HEK293 (cell line): ENCODE results near the gene GGN.

Source experiments
- CTCF ChIA-PET: fragments of 350-600 bp; formaldehyde crosslinking; extraction: SDS; loops from one replicate; lab custom pipeline; 2021; ENCODE audit warnings: antibody characterized with exemption; lab: Yijun Ruan, JAX
- POLR2A ChIA-PET: fragments of 300-600 bp; formaldehyde crosslinking; extraction: SDS; loops from one replicate; lab custom pipeline; 2020; ENCODE audit warnings: antibody characterized with exemption, inconsistent platforms; lab: Yijun Ruan, JAX
- H3K27ac ChIP-seq: fragments of 200-500 bp; sonication (Bioruptor generic); 2 replicates; pipeline ENCODE4 v1.5.1; 2014; ENCODE audit warnings: low read depth, low read length, control low read depth, inconsistent platforms; ENCODE audit errors: extremely low read depth
- H3K36me3 ChIP-seq, 2 experiments: fragments of 200-500 bp in 1 of 2; sonication (Bioruptor generic) in 1 of 2; 1 replicate in 1 of 2; 2 replicates in 1 of 2; pipeline ENCODE4 v1.5.1; 2014 to 2017; ENCODE audit warnings: inconsistent platforms in 2 of 2, low read length in 2 of 2; ENCODE audit not compliant: control insufficient read depth in 2 of 2, insufficient read depth in 1 of 2
- H3K4me1 ChIP-seq: fragments of 200-500 bp; sonication (Bioruptor generic); 2 replicates; pipeline ENCODE4 v1.5.1; 2014; ENCODE audit warnings: mild to moderate bottlenecking, low read length, inconsistent platforms; ENCODE audit not compliant: control insufficient read depth, insufficient read depth
- H3K4me3 ChIP-seq: 2 replicates; pipeline ENCODE4 v1.5.1; 2011; ENCODE audit warnings: low read depth, mild to moderate bottlenecking, control low read depth, low read length, moderate library complexity
- H3K9me3 ChIP-seq: fragments of 200-500 bp; sonication (Bioruptor generic); 2 replicates; pipeline ENCODE4 v1.5.1; 2014; ENCODE audit warnings: low read depth, low read length, inconsistent platforms; ENCODE audit not compliant: control insufficient read depth, insufficient read depth
- GLIS2 ChIP-seq: fragments of 450-650 bp; formaldehyde crosslinking; IDR thresholded peaks from 2 replicates; pipeline ENCODE4 v1.5.1; 2016; ENCODE audit warnings: missing biosample characterization, missing genetic modification characterization
- RBAK ChIP-seq: fragments of 450-650 bp; formaldehyde crosslinking; IDR thresholded peaks from 2 replicates; pipeline ENCODE4 v1.5.1; 2016; ENCODE audit warnings: missing biosample characterization, missing genetic modification characterization
- SCRT1 ChIP-seq: fragments of 450-650 bp; formaldehyde crosslinking; IDR thresholded peaks from 2 replicates; pipeline ENCODE4 v1.5.1; 2016; ENCODE audit warnings: missing biosample characterization, missing genetic modification characterization, borderline replicate concordance
- SCRT2 ChIP-seq: fragments of 450-650 bp; formaldehyde crosslinking; IDR thresholded peaks from 2 replicates; pipeline ENCODE4 v1.5.1; 2016; ENCODE audit warnings: missing biosample characterization, missing genetic modification characterization
- TRIM28 ChIP-seq: IDR thresholded peaks from 2 replicates; pipeline ENCODE4 v1.6.1; 2011; ENCODE audit warnings: low read length, control low read depth, borderline replicate concordance
- ZNF211 ChIP-seq: fragments of 450-650 bp; formaldehyde crosslinking; IDR thresholded peaks from 2 replicates; pipeline ENCODE4 v1.5.1; 2016; ENCODE audit warnings: low read depth, missing biosample characterization, missing genetic modification characterization
- ZNF302 ChIP-seq: fragments of 450-650 bp; formaldehyde crosslinking; IDR thresholded peaks from 2 replicates; pipeline ENCODE4 v1.5.1; 2016; ENCODE audit warnings: missing biosample characterization, missing genetic modification characterization, low read depth
- ZNF473 ChIP-seq: fragments of 450-650 bp; formaldehyde crosslinking; IDR thresholded peaks from 2 replicates; pipeline ENCODE4 v1.5.1; 2017; ENCODE audit warnings: missing biosample characterization, missing genetic modification characterization
- ZNF596 ChIP-seq: fragments of 450-650 bp; IDR thresholded peaks from 2 replicates; pipeline ENCODE4 v1.5.0; 2018; ENCODE audit warnings: missing biosample characterization, mild to moderate bottlenecking, missing genetic modification characterization, moderate library complexity
- ZNF776 ChIP-seq: fragments of 450-650 bp; formaldehyde crosslinking; IDR thresholded peaks from 2 replicates; pipeline ENCODE4 v1.5.0; 2017; ENCODE audit warnings: missing biosample characterization, missing genetic modification characterization, borderline replicate concordance
- TF ChIP-seq, protein P1 (sequence below): fragments of 450-650 bp; formaldehyde crosslinking; IDR thresholded peaks from 2 replicates; pipeline ENCODE4 v1.5.1; 2016; ENCODE audit warnings: missing biosample characterization, missing genetic modification characterization
- TF ChIP-seq, protein P2 (sequence below): fragments of 450-650 bp; formaldehyde crosslinking; IDR thresholded peaks from 2 replicates; pipeline ENCODE4 v1.5.1; 2016; ENCODE audit warnings: missing biosample characterization, missing genetic modification characterization
- TF ChIP-seq, protein P3 (sequence below): fragments of 450-650 bp; formaldehyde crosslinking; IDR thresholded peaks from 2 replicates; pipeline ENCODE4 v1.5.1; 2016; ENCODE audit warnings: missing biosample characterization, missing genetic modification characterization

GGN gene

DNA sequence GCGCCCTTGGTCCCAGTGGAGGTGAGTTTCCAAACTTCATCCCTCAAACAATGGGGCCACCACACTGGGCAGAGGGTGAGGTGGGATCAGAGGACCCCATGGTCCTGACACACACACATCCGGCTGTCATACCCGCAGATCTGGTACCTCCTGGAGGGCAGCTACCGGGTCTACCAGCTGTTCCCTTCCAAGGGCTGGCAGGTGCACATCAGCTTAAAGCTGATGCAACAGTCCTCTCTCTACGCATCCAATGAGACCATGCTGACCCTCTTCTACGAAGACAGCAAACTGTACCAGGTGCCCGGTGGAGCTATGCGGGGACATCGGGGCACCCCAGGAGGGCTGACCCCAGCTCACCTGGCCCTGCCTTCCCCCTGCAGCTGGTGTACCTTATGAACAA is 27.5 kb downstream of the GGN start:
- ChIA-PET CTCF (interaction anchor here (0.6 to 1.4 kb wide), 8 partner anchors 16 to 1435 kb away, joined by 3 to 6 read pairs (median 4); partner anchors contain the start of genes CATSPERG and FAM98C), POLR2A (interaction anchor here (0.9 to 2.9 kb wide), 5 partner anchors 13 to 27 kb away, joined by 3 to 49 read pairs (median 5); partner anchors contain the start of genes CATSPERG, GGN and PSMD8)
- TF ChIP-seq, protein P1, sequence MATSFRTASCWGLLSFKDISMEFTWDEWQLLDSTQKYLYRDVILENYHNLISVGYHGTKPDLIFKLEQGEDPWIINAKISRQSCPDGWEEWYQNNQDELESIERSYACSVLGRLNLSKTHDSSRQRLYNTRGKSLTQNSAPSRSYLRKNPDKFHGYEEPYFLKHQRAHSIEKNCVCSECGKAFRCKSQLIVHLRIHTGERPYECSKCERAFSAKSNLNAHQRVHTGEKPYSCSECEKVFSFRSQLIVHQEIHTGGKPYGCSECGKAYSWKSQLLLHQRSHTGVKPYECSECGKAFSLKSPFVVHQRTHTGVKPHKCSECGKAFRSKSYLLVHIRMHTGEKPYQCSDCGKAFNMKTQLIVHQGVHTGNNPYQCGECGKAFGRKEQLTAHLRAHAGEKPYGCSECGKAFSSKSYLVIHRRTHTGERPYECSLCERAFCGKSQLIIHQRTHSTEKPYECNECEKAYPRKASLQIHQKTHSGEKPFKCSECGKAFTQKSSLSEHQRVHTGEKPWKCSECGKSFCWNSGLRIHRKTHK = no peak
- TF ChIP-seq TRIM28 (no peak), ZNF473 (tag by site-specific recombination) (no peak), ZNF211 (tag by site-specific recombination) (0 out of 2 replicates have a peak, but pooled peaks have one; percentile 5), ZNF776 (tag by site-specific recombination) (no peak), ZNF302 (tag by site-specific recombination) (no peak)
- H3K36me3 ChIP-seq = no peaks in the 10 kb centered on the region; a peak in 1 of 3 replicates
- H3K4me3 ChIP-seq = no peak overlapping the region
- H3K9me3 ChIP-seq = no peaks in the 10 kb centered on the region
- H3K4me1 ChIP-seq = peaks cover 10% of the 10 kb centered on the region
- no peak overlapping the region for H3K27ac ChIP-seq

DNA sequence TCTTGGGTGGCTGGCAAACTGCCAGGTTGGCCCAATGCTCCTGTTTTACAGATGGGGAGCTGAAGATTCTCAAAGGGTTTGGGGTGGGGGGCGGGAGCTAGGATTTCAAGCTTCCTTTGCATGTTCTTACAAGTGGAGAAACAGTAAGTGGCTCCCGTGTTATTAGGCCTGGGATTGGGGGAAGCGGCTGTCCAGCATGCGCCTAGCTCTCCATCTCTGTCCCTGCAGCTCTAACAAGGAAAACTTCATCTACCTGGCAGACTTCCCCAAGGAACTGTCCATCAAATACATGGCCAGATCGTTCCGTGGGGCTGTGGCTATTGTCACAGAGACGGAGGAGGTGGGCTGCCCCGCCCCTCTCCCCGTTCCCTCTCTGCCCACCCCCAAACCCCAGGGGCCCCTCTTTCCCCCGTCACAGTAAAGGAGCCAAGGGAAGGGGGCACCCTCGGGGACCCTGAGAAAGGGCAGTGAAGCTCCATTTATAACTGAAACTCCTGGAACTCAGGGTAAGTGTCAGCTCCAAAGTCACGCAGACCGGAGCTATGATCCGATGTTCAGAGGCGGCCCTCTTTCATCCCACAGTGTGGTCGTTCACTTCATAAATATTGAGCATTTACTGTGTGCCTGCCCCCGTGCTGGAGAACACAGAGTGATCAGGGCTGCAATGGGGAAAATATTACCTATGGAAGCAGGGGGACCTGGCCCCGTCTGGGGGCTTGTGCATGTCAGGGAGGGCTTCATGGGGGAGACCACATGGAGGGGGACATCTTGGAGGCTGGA is 28.4 kb downstream of the GGN start:
- 0 out of 2 replicates have a peak, but pooled peaks have one; percentile 8 for TF ChIP-seq ZNF211 (tag by site-specific recombination)
- no peak for TF ChIP-seq ZNF596
- TF ChIP-seq, protein P2, sequence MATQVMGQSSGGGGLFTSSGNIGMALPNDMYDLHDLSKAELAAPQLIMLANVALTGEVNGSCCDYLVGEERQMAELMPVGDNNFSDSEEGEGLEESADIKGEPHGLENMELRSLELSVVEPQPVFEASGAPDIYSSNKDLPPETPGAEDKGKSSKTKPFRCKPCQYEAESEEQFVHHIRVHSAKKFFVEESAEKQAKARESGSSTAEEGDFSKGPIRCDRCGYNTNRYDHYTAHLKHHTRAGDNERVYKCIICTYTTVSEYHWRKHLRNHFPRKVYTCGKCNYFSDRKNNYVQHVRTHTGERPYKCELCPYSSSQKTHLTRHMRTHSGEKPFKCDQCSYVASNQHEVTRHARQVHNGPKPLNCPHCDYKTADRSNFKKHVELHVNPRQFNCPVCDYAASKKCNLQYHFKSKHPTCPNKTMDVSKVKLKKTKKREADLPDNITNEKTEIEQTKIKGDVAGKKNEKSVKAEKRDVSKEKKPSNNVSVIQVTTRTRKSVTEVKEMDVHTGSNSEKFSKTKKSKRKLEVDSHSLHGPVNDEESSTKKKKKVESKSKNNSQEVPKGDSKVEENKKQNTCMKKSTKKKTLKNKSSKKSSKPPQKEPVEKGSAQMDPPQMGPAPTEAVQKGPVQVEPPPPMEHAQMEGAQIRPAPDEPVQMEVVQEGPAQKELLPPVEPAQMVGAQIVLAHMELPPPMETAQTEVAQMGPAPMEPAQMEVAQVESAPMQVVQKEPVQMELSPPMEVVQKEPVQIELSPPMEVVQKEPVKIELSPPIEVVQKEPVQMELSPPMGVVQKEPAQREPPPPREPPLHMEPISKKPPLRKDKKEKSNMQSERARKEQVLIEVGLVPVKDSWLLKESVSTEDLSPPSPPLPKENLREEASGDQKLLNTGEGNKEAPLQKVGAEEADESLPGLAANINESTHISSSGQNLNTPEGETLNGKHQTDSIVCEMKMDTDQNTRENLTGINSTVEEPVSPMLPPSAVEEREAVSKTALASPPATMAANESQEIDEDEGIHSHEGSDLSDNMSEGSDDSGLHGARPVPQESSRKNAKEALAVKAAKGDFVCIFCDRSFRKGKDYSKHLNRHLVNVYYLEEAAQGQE (tag by site-specific recombination) = peak; percentile 85
- TF ChIP-seq GLIS2 (tag by site-specific recombination) = peak; percentile 59
- TF ChIP-seq, all 188 proteins: peak for 3
- H3K27ac ChIP-seq = no peak overlapping the region
- ChIA-PET CTCF (interaction anchor here (0.7 to 1.6 kb wide), 9 partner anchors 15 to 275 kb away, joined by 3 to 8 read pairs (median 4); partner anchors contain the start of genes CATSPERG, FAM98C and PSMD8), POLR2A (interaction anchor here (0.6 to 2.9 kb wide), 5 partner anchors 12 to 52 kb away, joined by 5 to 15 read pairs (median 7); partner anchors contain the start of genes CATSPERG, GGN and PSMD8)
- H3K9me3 ChIP-seq = no peaks in the 10 kb centered on the region
- peaks cover 10% of the 10 kb centered on the region for H3K4me1 ChIP-seq
- no peaks in the 10 kb centered on the region; a peak in 1 of 3 replicates for H3K36me3 ChIP-seq
- no peak overlapping the region for H3K4me3 ChIP-seq

DNA sequence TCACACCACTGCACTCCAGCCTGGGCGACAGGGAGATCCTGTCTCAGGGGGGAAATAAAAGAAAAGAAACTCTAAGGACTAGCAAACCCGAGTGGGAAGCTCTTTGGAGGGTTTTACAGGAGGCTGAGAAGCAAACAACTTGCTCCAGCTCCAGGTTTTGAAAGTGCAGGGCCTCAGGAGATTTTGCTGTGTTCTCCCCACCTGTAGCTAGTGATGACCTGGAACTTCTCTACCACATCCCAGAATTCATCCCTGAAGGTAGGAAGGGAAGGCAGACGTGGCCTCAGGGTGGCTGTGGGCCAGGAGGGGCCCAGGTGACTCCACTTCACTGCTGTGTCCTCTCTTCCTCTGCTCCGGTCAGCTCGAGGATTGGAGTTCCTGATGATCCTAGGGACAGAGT is 29.8 kb downstream of the GGN start:
- TF ChIP-seq SCRT1 (tag by site-specific recombination) (peak; percentile 78; the same call in 1 of the 2 replicates), RBAK (no peak), SCRT2 (tag by site-specific recombination) (peak; percentile 98)
- TF ChIP-seq, protein P3, sequence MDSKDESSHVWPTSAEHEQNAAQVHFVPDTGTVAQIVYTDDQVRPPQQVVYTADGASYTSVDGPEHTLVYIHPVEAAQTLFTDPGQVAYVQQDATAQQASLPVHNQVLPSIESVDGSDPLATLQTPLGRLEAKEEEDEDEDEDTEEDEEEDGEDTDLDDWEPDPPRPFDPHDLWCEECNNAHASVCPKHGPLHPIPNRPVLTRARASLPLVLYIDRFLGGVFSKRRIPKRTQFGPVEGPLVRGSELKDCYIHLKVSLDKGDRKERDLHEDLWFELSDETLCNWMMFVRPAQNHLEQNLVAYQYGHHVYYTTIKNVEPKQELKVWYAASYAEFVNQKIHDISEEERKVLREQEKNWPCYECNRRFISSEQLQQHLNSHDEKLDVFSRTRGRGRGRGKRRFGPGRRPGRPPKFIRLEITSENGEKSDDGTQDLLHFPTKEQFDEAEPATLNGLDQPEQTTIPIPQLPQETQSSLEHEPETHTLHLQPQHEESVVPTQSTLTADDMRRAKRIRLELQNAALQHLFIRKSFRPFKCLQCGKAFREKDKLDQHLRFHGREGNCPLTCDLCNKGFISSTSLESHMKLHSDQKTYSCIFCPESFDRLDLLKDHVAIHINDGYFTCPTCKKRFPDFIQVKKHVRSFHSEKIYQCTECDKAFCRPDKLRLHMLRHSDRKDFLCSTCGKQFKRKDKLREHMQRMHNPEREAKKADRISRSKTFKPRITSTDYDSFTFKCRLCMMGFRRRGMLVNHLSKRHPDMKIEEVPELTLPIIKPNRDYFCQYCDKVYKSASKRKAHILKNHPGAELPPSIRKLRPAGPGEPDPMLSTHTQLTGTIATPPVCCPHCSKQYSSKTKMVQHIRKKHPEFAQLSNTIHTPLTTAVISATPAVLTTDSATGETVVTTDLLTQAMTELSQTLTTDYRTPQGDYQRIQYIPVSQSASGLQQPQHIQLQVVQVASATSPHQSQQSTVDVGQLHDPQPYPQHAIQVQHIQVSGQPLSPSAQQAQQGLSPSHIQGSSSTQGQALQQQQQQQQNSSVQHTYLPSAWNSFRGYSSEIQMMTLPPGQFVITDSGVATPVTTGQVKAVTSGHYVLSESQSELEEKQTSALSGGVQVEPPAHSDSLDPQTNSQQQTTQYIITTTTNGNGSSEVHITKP (tag by site-specific recombination) = peak; percentile 33; the same call in 1 of the 2 replicates
- Histone ChIP-seq H3K36me3 (no peaks in the 10 kb centered on the region; a peak in 1 of 3 replicates), H3K9me3 (no peaks in the 10 kb centered on the region), H3K27ac (no peak overlapping the region), H3K4me3 (no peak overlapping the region), H3K4me1 (peaks cover 10% of the 10 kb centered on the region)
- ChIA-PET POLR2A (interaction anchor here (1.4 to 2.9 kb wide), 4 partner anchors 11 to 29 kb away, joined by 4 to 15 read pairs (median 8); partner anchors contain the start of genes CATSPERG, GGN and PSMD8), CTCF (interaction anchor here (0.6 to 1.6 kb wide), 4 partner anchors 22 to 572 kb away, joined by 4 to 5 read pairs (median 4); partner anchors contain the start of genes CATSPERG, MRPS12 and SARS2)
